Activated B cell treated with CpG ODN at 0.5 μM for 24 hours (primary cell): ENCODE measurements around the gene ARHGAP24. TPM values are rescaled to one million over a fixed set of nuclear protein-coding genes. Genes with fewer than 3 reads are reported as not detected.

ENCODE experiments used
- ATAC-seq: fragments of 200-7000 bp; cut with Tn5 transposase; one replicate; pipeline ENCODE4 v1.10.0; 2021; ENCODE audit warnings: low read depth, mild to moderate bottlenecking, moderate library complexity
- CTCF ChIA-PET: fragments of 350-600 bp; sonication (Branson Sonifier 250); formaldehyde crosslinking; loops from one replicate; lab custom pipeline; 2021; ENCODE audit warnings: antibody characterized with exemption; lab: Charles Lee
- POLR2A ChIA-PET: fragments of 350-600 bp; sonication (Branson Sonifier 250); formaldehyde crosslinking; loops from one replicate; lab custom pipeline; 2021; ENCODE audit warnings: antibody characterized with exemption; lab: Charles Lee
- DNase-seq: peaks from one replicate; pipeline ENCODE4 v3.0.0; 2022
- H3K27ac Mint-ChIP-seq: one replicate; pipeline ENCODE4 v1.8.0; 2020; ENCODE audit warnings: mixed read lengths
- H3K27me3 Mint-ChIP-seq: one replicate; pipeline ENCODE4 v1.8.0; 2021; ENCODE audit warnings: mixed read lengths
- H3K36me3 Mint-ChIP-seq: one replicate; pipeline ENCODE4 v1.8.0; 2021; ENCODE audit warnings: low read depth, mixed read lengths
- H3K4me1 Mint-ChIP-seq: one replicate; pipeline ENCODE4 v1.8.0; 2021; ENCODE audit warnings: mixed read lengths
- H3K4me3 Mint-ChIP-seq: one replicate; pipeline ENCODE4 v1.8.0; 2020; ENCODE audit warnings: mild to moderate bottlenecking, mixed read lengths
- H3K9me3 Mint-ChIP-seq: one replicate; pipeline ENCODE4 v1.8.0; 2020; ENCODE audit warnings: mixed read lengths
- CTCF ChIP-seq: fragments of 200-600 bp; IDR thresholded peaks from one replicate; pipeline ENCODE4 v1.8.0; 2022; ENCODE audit warnings: antibody characterized with exemption, mild to moderate bottlenecking
- intact Hi-C: fragments of 100-400 bp; cut with micrococcal nuclease; formaldehyde crosslinking; loops from one replicate; pipeline ENCODE4 v1.15.1; 2024
- total RNA-seq: library from RNA; stranded (reverse); gene quantifications from 2 replicates; pipeline ENCODE4 v1.2.3, GENCODE V29; 2022

Gene ARHGAP24
- total RNA-seq, 1 donor from 2014 or later = 231 TPM

- POLR2A ChIA-PET = no interaction called here
- ATAC-seq (no peak), DNase-seq (no peak)
- peaks cover 22% of the 10 kb centered on the region for H3K36me3 Mint-ChIP-seq
- H3K9me3 Mint-ChIP-seq = no peaks in the 10 kb centered on the region
- H3K27me3 Mint-ChIP-seq = no peaks in the 10 kb centered on the region
- intact Hi-C loops = no loop called here
- H3K27ac Mint-ChIP-seq = no peak overlapping the region
- CTCF ChIA-PET = no interaction called here
- no peak overlapping the region for H3K4me3 Mint-ChIP-seq
- no peak for TF ChIP-seq CTCF
- H3K4me1 Mint-ChIP-seq = peaks cover 3% of the 10 kb centered on the region
These were observed 464.0 kb downstream of the ARHGAP24 start for GRCh38 chr4:85938902-85939301.

GRCh38 chr4:85939595-85939994 is 464.6 kb downstream of the ARHGAP24 start:
- no peak for ATAC-seq
- no peak overlapping the region for H3K27ac Mint-ChIP-seq
- no peak for TF ChIP-seq CTCF
- CTCF ChIA-PET = no interaction called here
- peaks cover 24% of the 10 kb centered on the region for H3K36me3 Mint-ChIP-seq
- H3K27me3 Mint-ChIP-seq = no peaks in the 10 kb centered on the region
- intact Hi-C loops = no loop called here
- no peak overlapping the region for H3K4me3 Mint-ChIP-seq
- H3K9me3 Mint-ChIP-seq = no peaks in the 10 kb centered on the region
- POLR2A ChIA-PET = no interaction called here
- no peak for DNase-seq
- H3K4me1 Mint-ChIP-seq = peaks cover 3% of the 10 kb centered on the region

- H3K4me3 Mint-ChIP-seq = no peak overlapping the region
- H3K4me1 Mint-ChIP-seq = peaks cover 3% of the 10 kb centered on the region
- intact Hi-C loops = no loop called here
- H3K27ac Mint-ChIP-seq = no peak overlapping the region
- no peak for TF ChIP-seq CTCF
- H3K36me3 Mint-ChIP-seq = peaks cover 24% of the 10 kb centered on the region
- H3K9me3 Mint-ChIP-seq = no peaks in the 10 kb centered on the region
- CTCF ChIA-PET = no interaction called here
- POLR2A ChIA-PET = no interaction called here
- DNase-seq (no peak), ATAC-seq (no peak)
- no peaks in the 10 kb centered on the region for H3K27me3 Mint-ChIP-seq
These were observed 465.2 kb downstream of the ARHGAP24 start for GRCh38 chr4:85940151-85940550.

- no peak for DNase-seq
- TF ChIP-seq CTCF = no peak
- ATAC-seq = no peak
- CTCF ChIA-PET = no interaction called here
- no peaks in the 10 kb centered on the region for H3K9me3 Mint-ChIP-seq
- peaks cover 3% of the 10 kb centered on the region for H3K4me1 Mint-ChIP-seq
- intact Hi-C loops = no loop called here
- POLR2A ChIA-PET = no interaction called here
- H3K27me3 Mint-ChIP-seq = no peaks in the 10 kb centered on the region
- peaks cover 27% of the 10 kb centered on the region for H3K36me3 Mint-ChIP-seq
- H3K27ac Mint-ChIP-seq = no peak overlapping the region
- H3K4me3 Mint-ChIP-seq = no peak overlapping the region
These were observed 467.2 kb downstream of the ARHGAP24 start for GRCh38 chr4:85942107-85942506.

GRCh38 chr4:85946821-85947220 is 471.9 kb downstream of the ARHGAP24 start:
- Mint-ChIP-seq H3K27me3 (no peaks in the 10 kb centered on the region), H3K36me3 (peaks cover 30% of the 10 kb centered on the region), H3K4me3 (no peak overlapping the region), H3K9me3 (no peaks in the 10 kb centered on the region), H3K27ac (no peak overlapping the region), H3K4me1 (no peaks in the 10 kb centered on the region)
- ATAC-seq (no peak), DNase-seq (no peak)
- POLR2A ChIA-PET = no interaction called here
- intact Hi-C loops = no loop called here
- no peak for TF ChIP-seq CTCF
- CTCF ChIA-PET = no interaction called here
